Activated CD4-positive, alpha-beta T cell treated with anti-CD3 and anti-CD28 coated beads, Interleukin-2, amount 10 ng/mL, durations not matched to agents 24 days and 14 days (primary cell): ENCODE results near the gene MAP4K2. TPM values are rescaled to one million over a fixed set of nuclear protein-coding genes. Genes with fewer than 3 reads are reported as not detected.

Experiments used
- DNase-seq: peaks from one replicate; pipeline ENCODE4 v3.0.0; 2022
- H3K27ac Mint-ChIP-seq: one replicate; pipeline ENCODE4 v1.8.0; 2022; ENCODE audit warnings: mild to moderate bottlenecking, mixed read lengths
- H3K27me3 Mint-ChIP-seq: one replicate; pipeline ENCODE4 v1.8.0; 2022; ENCODE audit warnings: mixed read lengths
- H3K36me3 Mint-ChIP-seq: one replicate; pipeline ENCODE4 v1.8.0; 2022; ENCODE audit warnings: low read depth, mild to moderate bottlenecking, mixed read lengths
- H3K4me1 Mint-ChIP-seq: one replicate; pipeline ENCODE4 v1.8.0; 2021; ENCODE audit warnings: mixed read lengths
- H3K4me3 Mint-ChIP-seq: one replicate; pipeline ENCODE4 v1.8.0; 2022; ENCODE audit warnings: mild to moderate bottlenecking, moderate library complexity, mixed read lengths
- H3K9me3 Mint-ChIP-seq: one replicate; pipeline ENCODE4 v1.8.0; 2021; ENCODE audit warnings: mixed read lengths
- intact Hi-C: fragments of 100-400 bp; cut with micrococcal nuclease; formaldehyde crosslinking; loops from one replicate; pipeline ENCODE4 v1.15.1; 2023
- total RNA-seq: library from RNA; stranded (reverse); gene quantifications from 2 replicates; pipeline ENCODE4 v1.2.3, GENCODE V29; 2022

Gene MAP4K2
- total RNA-seq, 1 donor from 2014 or later = 67.3 TPM

- intact Hi-C loops = no loop called here
- peaks cover 10% of the 10 kb centered on the region for H3K36me3 Mint-ChIP-seq
- peaks cover 5% of the 10 kb centered on the region for H3K4me1 Mint-ChIP-seq
- H3K9me3 Mint-ChIP-seq = no peaks in the 10 kb centered on the region
- DNase-seq = no peak
- no peak overlapping the region for H3K27ac Mint-ChIP-seq
- H3K27me3 Mint-ChIP-seq = no peaks in the 10 kb centered on the region
- no peak overlapping the region for H3K4me3 Mint-ChIP-seq
Observed at GRCh38 chr11:64784813-64785581, 18.0 kb downstream of the MAP4K2 start.

GRCh38 chr11:64778473-64779298, 24.3 kb downstream of the MAP4K2 start, which contains the start of gene SF1:
Gene SF1 (minus strand): TSS chr11:64778542. CDS start chr11:64778392, 150 bp downstream.
- Mint-ChIP-seq H3K36me3 (peaks cover 41% of the 10 kb centered on the region), H3K27ac (peak within 1 kb of the TSS; percentile 98), H3K4me1 (peaks cover 50% of the 10 kb centered on the region), H3K27me3 (no peaks in the 10 kb centered on the region), H3K4me3 (peak within 1 kb of the TSS; percentile 94), H3K9me3 (no peaks in the 10 kb centered on the region)
- intact Hi-C loops = loop anchor here (2.0 to 5.0 kb wide), 8 partner anchors 14 to 1294 kb away; partner anchors contain the start of genes ATG2A, ESRRA, FKBP2 and MEN1
- DNase-seq = peak; percentile 100

GRCh38 chr11:64778223-64778472, 24.9 kb downstream of the MAP4K2 start:
- no peak for DNase-seq
- Mint-ChIP-seq H3K4me1 (peaks cover 55% of the 10 kb centered on the region), H3K27ac (peak overlapping the region; percentile 98), H3K27me3 (no peaks in the 10 kb centered on the region), H3K4me3 (peak overlapping the region; percentile 88), H3K36me3 (peaks cover 47% of the 10 kb centered on the region), H3K9me3 (no peaks in the 10 kb centered on the region)
- intact Hi-C loops = loop anchor here (2.0 to 5.0 kb wide), 8 partner anchors 13 to 1294 kb away; partner anchors contain the start of genes ATG2A, ESRRA, FKBP2 and MEN1

GRCh38 chr11:64777449-64778222, 25.4 kb downstream of the MAP4K2 start:
- H3K4me3 Mint-ChIP-seq = peak overlapping the region; percentile 94
- peaks cover 52% of the 10 kb centered on the region for H3K36me3 Mint-ChIP-seq
- DNase-seq = peak; percentile 94
- intact Hi-C loops = loop anchor here (2.0 to 5.0 kb wide), 8 partner anchors 13 to 1295 kb away; partner anchors contain the start of genes ATG2A, ESRRA, FKBP2 and MEN1
- peak overlapping the region; percentile 78 for H3K27ac Mint-ChIP-seq
- peaks cover 60% of the 10 kb centered on the region for H3K4me1 Mint-ChIP-seq
- H3K9me3 Mint-ChIP-seq = no peaks in the 10 kb centered on the region
- no peaks in the 10 kb centered on the region for H3K27me3 Mint-ChIP-seq

GRCh38 chr11:64776875-64777274, 26.1 kb downstream of the MAP4K2 start:
- intact Hi-C loops = loop anchor here (5.0 kb wide), 3 partner anchors 335 to 1295 kb away; partner anchors contain the start of genes ESRRA, PACS1 and TM7SF2
- H3K27ac Mint-ChIP-seq = peak overlapping the region; percentile 78
- no peak for DNase-seq
- peak overlapping the region; percentile 94 for H3K4me3 Mint-ChIP-seq
- no peaks in the 10 kb centered on the region for H3K9me3 Mint-ChIP-seq
- peaks cover 68% of the 10 kb centered on the region for H3K4me1 Mint-ChIP-seq
- peaks cover 58% of the 10 kb centered on the region for H3K36me3 Mint-ChIP-seq
- H3K27me3 Mint-ChIP-seq = no peaks in the 10 kb centered on the region

- Mint-ChIP-seq H3K4me3 (peak overlapping the region; percentile 94), H3K27me3 (no peaks in the 10 kb centered on the region), H3K9me3 (no peaks in the 10 kb centered on the region), H3K36me3 (peaks cover 63% of the 10 kb centered on the region), H3K27ac (peak overlapping the region; percentile 78), H3K4me1 (peaks cover 71% of the 10 kb centered on the region)
- intact Hi-C loops = loop anchor here (5.0 kb wide), 3 partner anchors 336 to 1296 kb away; partner anchors contain the start of genes ESRRA, PACS1 and TM7SF2
- no peak for DNase-seq
Observed at GRCh38 chr11:64776425-64776824, 26.6 kb downstream of the MAP4K2 start.

- no peaks in the 10 kb centered on the region for H3K9me3 Mint-ChIP-seq
- peaks cover 64% of the 10 kb centered on the region for H3K4me1 Mint-ChIP-seq
- H3K27ac Mint-ChIP-seq = no peak overlapping the region
- peak overlapping the region; percentile 26 for H3K4me3 Mint-ChIP-seq
- intact Hi-C loops = no loop called here
- H3K36me3 Mint-ChIP-seq = peaks cover 82% of the 10 kb centered on the region
- DNase-seq = no peak
- H3K27me3 Mint-ChIP-seq = no peaks in the 10 kb centered on the region
Observed at GRCh38 chr11:64774144-64774543, 28.9 kb downstream of the MAP4K2 start.

GRCh38 chr11:64772303-64773018, 30.6 kb downstream of the MAP4K2 start:
- Mint-ChIP-seq H3K9me3 (no peaks in the 10 kb centered on the region), H3K27ac (peak overlapping the region; percentile 52), H3K4me1 (peaks cover 74% of the 10 kb centered on the region), H3K27me3 (no peaks in the 10 kb centered on the region), H3K36me3 (peaks cover 96% of the 10 kb centered on the region), H3K4me3 (peak overlapping the region; percentile 66)
- intact Hi-C loops = no loop called here
- no peak for DNase-seq

GRCh38 chr11:64771861-64772260, 31.2 kb downstream of the MAP4K2 start:
- no peaks in the 10 kb centered on the region for H3K27me3 Mint-ChIP-seq
- H3K27ac Mint-ChIP-seq = no peak overlapping the region
- H3K9me3 Mint-ChIP-seq = no peaks in the 10 kb centered on the region
- H3K4me1 Mint-ChIP-seq = peaks cover 73% of the 10 kb centered on the region
- DNase-seq = no peak
- intact Hi-C loops = no loop called here
- peak overlapping the region; percentile 66 for H3K4me3 Mint-ChIP-seq
- H3K36me3 Mint-ChIP-seq = peaks cover 96% of the 10 kb centered on the region

GRCh38 chr11:64770120-64770519, 32.9 kb downstream of the MAP4K2 start:
- Mint-ChIP-seq H3K27ac (no peak overlapping the region), H3K27me3 (no peaks in the 10 kb centered on the region), H3K9me3 (no peaks in the 10 kb centered on the region), H3K4me3 (no peak overlapping the region), H3K4me1 (peaks cover 66% of the 10 kb centered on the region), H3K36me3 (peaks cover 91% of the 10 kb centered on the region)
- intact Hi-C loops = no loop called here
- DNase-seq = no peak

GRCh38 chr11:64769283-64769682, 33.7 kb downstream of the MAP4K2 start:
- Mint-ChIP-seq H3K9me3 (no peaks in the 10 kb centered on the region), H3K27ac (peak overlapping the region; percentile 26), H3K4me1 (peaks cover 68% of the 10 kb centered on the region), H3K4me3 (peak overlapping the region; percentile 4), H3K27me3 (no peaks in the 10 kb centered on the region), H3K36me3 (peaks cover 91% of the 10 kb centered on the region)
- no peak for DNase-seq
- intact Hi-C loops = no loop called here

- intact Hi-C loops = no loop called here
- Mint-ChIP-seq H3K4me1 (peaks cover 70% of the 10 kb centered on the region), H3K4me3 (no peak overlapping the region), H3K27me3 (no peaks in the 10 kb centered on the region), H3K36me3 (peaks cover 90% of the 10 kb centered on the region), H3K9me3 (no peaks in the 10 kb centered on the region), H3K27ac (peak overlapping the region; percentile 11)
- no peak for DNase-seq
Observed at GRCh38 chr11:64768300-64768694, 34.7 kb downstream of the MAP4K2 start.
